ENCODE data around the gene CELA3B.

GRCh38 chr1:21944733-21945073, 32.1 kb upstream of the CELA3B start:
- no peak for TF ChIP-seq CTCF (IDR thresholded peaks at IDR 0.05)
- no peak for TF ChIP-seq POLR2A (IDR thresholded peaks at IDR 0.05)

Data from thyroid gland (tissue), 4 donors.